K562 (cell line): ENCODE measurements around the gene ILF2. TPM values are rescaled to one million over a fixed set of nuclear protein-coding genes. Genes with fewer than 3 reads are reported as not detected.
A peak's percentile ranks its signal among the peaks of the same experiment; 100 is the strongest.

Experiments
- CUX1 ChIP-seq: fragments of 200-800 bp; sonication (Bioruptor generic); IDR thresholded peaks from 2 replicates; pipeline ENCODE4 v1.6.1; 2016; ENCODE audit warnings: missing genetic modification characterization, missing compliant biosample characterization
- HMBOX1 ChIP-seq: sonication (generic); IDR thresholded peaks from 2 replicates; pipeline ENCODE4 v1.6.1; 2016
- PML ChIP-seq: IDR thresholded peaks from 2 replicates; pipeline ENCODE4 v1.6.1; 2012; ENCODE audit warnings: low read length, inconsistent platforms
- REST ChIP-seq, 2 experiments: fragments of 450-650 bp; formaldehyde crosslinking in 1 of 2; IDR thresholded peaks; 2 replicates each; pipeline versions ENCODE4 v1.4.0 to v1.6.1; 2014 to 2020; ENCODE audit warnings: mild to moderate bottlenecking in 2 of 2, borderline replicate concordance in 1 of 2, low read depth in 1 of 2
- TAL1 ChIP-seq: fragments of 450-650 bp; IDR thresholded peaks from 2 replicates; pipeline ENCODE4 v1.6.1; 2016; ENCODE audit warnings: mild to moderate bottlenecking
- ZNF280B ChIP-seq: fragments of 250-450 bp; sonication (Bioruptor Pico); IDR thresholded peaks from 2 replicates; pipeline ENCODE4 v1.5.1; 2021; ENCODE audit warnings: mild to moderate bottlenecking
- ZNF395 ChIP-seq: fragments of 200-800 bp; sonication (Bioruptor generic); IDR thresholded peaks from 2 replicates; pipeline ENCODE4 v1.6.1; 2017; ENCODE audit warnings: missing genetic modification characterization, missing compliant biosample characterization
- polyA plus RNA-seq, 8 experiments: library from polyadenylated mRNA; depleted of rRNA in 4 of 8; stranded (reverse) in 5 of 8; unstranded in 3 of 8; fragments of >200 nt; fragmentation: Nextera tagmentation in 2 of 8; fragmentation: Illumina TruSeq in 1 of 8; extraction: Ambion mirVana in 2 of 8; extraction: Trizol in 1 of 8; gene quantifications; 2 replicates each; pipeline versions ENCODE4 v1.2.1 to v1.2.3, GENCODE V29; 2011 to 2014; ENCODE audit warnings: inconsistent platforms in 1 of 8, missing spikeins in 1 of 8
- total RNA-seq, 7 experiments: library from RNA; depleted of rRNA in 6 of 7; stranded (reverse); fragments of >200 nt in 6 of 7; fragmentation: Illumina TruSeq in 2 of 7; extraction: Trizol in 2 of 7; gene quantifications; 2 replicates each; pipeline versions ENCODE4 v1.2.1 to v1.2.3, GENCODE V29; 2011 to 2021; ENCODE audit warnings: low replicate concordance in 1 of 7

The ILF2 gene
- total and polyA plus RNA-seq, 9 of the 15 experiments (the other 6 are each of a cell fraction or from before 2014, with no cell fraction given) = 282 to 726 (median 474) TPM

GRCh38 chr1:153697191-153698019 is 26.6 kb upstream of the ILF2 start (continued):
- TF ChIP-seq REST (IDR thresholded peaks at IDR 0.05; ENCODE audit: borderline replicate concordance) (no peak), REST (CRISPR knock-in tag; IDR thresholded peaks at IDR 0.05; ENCODE audit: low read depth) (no peak), ZNF395 (CRISPR knock-in tag) (peak; percentile 79), PML (no peak), CUX1 (no peak), ZNF280B (CRISPR knock-in tag) (no peak), TAL1 (no peak), HMBOX1 (no peak)
